NCI-H774 (cell line): ENCODE measurements around the gene C2orf92.
A peak's percentile ranks its signal among the peaks of the same experiment; 100 is the strongest.
"Not testable (repeated sequence)": the region's sequence is repeated elsewhere in the genome, so short reads cannot be mapped to it uniquely, and the experiment has no call there.

ENCODE experiments used
- DNase-seq: peaks from one replicate; lab custom pipeline; 2025; lab: John Stamatoyannopoulos, UW

The C2orf92 gene

GRCh38 chr2:97660044-97660774 lies 9.3 kb upstream of the C2orf92 start:
- DNase-seq: no peak

- DNase-seq: no peak
Observed at GRCh38 chr2:97660775-97661389, 8.6 kb upstream of the C2orf92 start.

GRCh38 chr2:97661927-97662326 lies 7.6 kb upstream of the C2orf92 start:
- DNase-seq: no peak

GRCh38 chr2:97662386-97662894 lies 7.1 kb upstream of the C2orf92 start:
- no peak for DNase-seq

GRCh38 chr2:97662895-97663625 lies 6.5 kb upstream of the C2orf92 start:
- peak; percentile 63 for DNase-seq

GRCh38 chr2:97663626-97663961 lies 5.9 kb upstream of the C2orf92 start:
- no peak for DNase-seq

- peak; percentile 97 for DNase-seq
Observed at GRCh38 chr2:97663962-97664635, 5.4 kb upstream of the C2orf92 start, which contains the start of gene ACTR1B. Gene ACTR1B (minus strand): TSS chr2:97664044. CDS start chr2:97663890, 154 bp downstream.

- DNase-seq: peak; percentile 17
Observed at GRCh38 chr2:97664636-97664970, 4.9 kb upstream of the C2orf92 start.

GRCh38 chr2:97670471-97670870 lies 958 bp downstream of the C2orf92 start:
- DNase-seq: no peak

GRCh38 chr2:97671526-97671925 lies 2.0 kb downstream of the C2orf92 start:
- no peak for DNase-seq

- not testable (repeated sequence) for DNase-seq
Observed at GRCh38 chr2:97672606-97673140, 3.2 kb downstream of the C2orf92 start.

- DNase-seq: no peak
Observed at GRCh38 chr2:97673182-97673914, 3.8 kb downstream of the C2orf92 start.

GRCh38 chr2:97673915-97674283 lies 4.4 kb downstream of the C2orf92 start:
- peak; percentile 54 for DNase-seq

- no peak for DNase-seq
Observed at GRCh38 chr2:97675430-97676113, 6.1 kb downstream of the C2orf92 start.

- DNase-seq: no peak
Observed at GRCh38 chr2:97676620-97677019, 7.1 kb downstream of the C2orf92 start.

GRCh38 chr2:97677480-97677879 lies 8.0 kb downstream of the C2orf92 start:
- no peak for DNase-seq

GRCh38 chr2:97678298-97678697 lies 8.8 kb downstream of the C2orf92 start:
- DNase-seq: no peak

- DNase-seq: not testable (repeated sequence)
Observed at GRCh38 chr2:97687235-97687634, 17.7 kb downstream of the C2orf92 start.

GRCh38 chr2:97688062-97688827 lies 18.7 kb downstream of the C2orf92 start:
- no peak for DNase-seq

- no peak for DNase-seq
Observed at GRCh38 chr2:97691166-97691565, 21.7 kb downstream of the C2orf92 start.
